ENCODE measurements around the gene DNER.

The DNER gene

GRCh38 chr2:229492034-229492433 is 222.3 kb downstream of the DNER start:
- TF ChIP-seq POLR2AphosphoS5 (IDR thresholded peaks at IDR 0.05; ENCODE audit: low read depth) (no peak), REST (IDR thresholded peaks at IDR 0.05; ENCODE audit: insufficient replicate concordance, low read depth) (no peak), CTCF (IDR thresholded peaks at IDR 0.05; ENCODE audit: insufficient read depth, low read length) (no peak), GABPA (IDR thresholded peaks at IDR 0.05; ENCODE audit: low read depth) (no peak)
- Histone ChIP-seq H3K4me3 (replicated peaks; ENCODE audit: insufficient read depth, low read length) (no peak overlapping the region), H3K27me3 (ENCODE audit: insufficient read depth, poor library complexity, severe bottlenecking) (no peaks in the 10 kb centered on the region), H3K27ac (replicated peaks) (no peak overlapping the region)
- no peak for DNase-seq (ENCODE audit: low read depth in 1 of 2, low spot score in 1 of 2)

GRCh38 chr2:229490167-229490566 is 224.2 kb downstream of the DNER start:
- H3K27me3 ChIP-seq (ENCODE audit: insufficient read depth, poor library complexity, severe bottlenecking) = no peaks in the 10 kb centered on the region
- TF ChIP-seq SPI1 (IDR thresholded peaks at IDR 0.05; ENCODE audit: borderline replicate concordance, low read depth) (no peak), GABPA (IDR thresholded peaks at IDR 0.05; ENCODE audit: low read depth) (no peak), REST (IDR thresholded peaks at IDR 0.05; ENCODE audit: insufficient replicate concordance, low read depth) (no peak), POLR2AphosphoS5 (IDR thresholded peaks at IDR 0.05; ENCODE audit: low read depth) (no peak), CTCF (IDR thresholded peaks at IDR 0.05; ENCODE audit: insufficient read depth, low read length) (no peak)
- no peak for DNase-seq (ENCODE audit: low read depth in 1 of 2, low spot score in 1 of 2)
- H3K4me3 ChIP-seq (replicated peaks; ENCODE audit: insufficient read depth, low read length) = no peak overlapping the region
- H3K27ac ChIP-seq (replicated peaks) = no peak overlapping the region

DNA sequence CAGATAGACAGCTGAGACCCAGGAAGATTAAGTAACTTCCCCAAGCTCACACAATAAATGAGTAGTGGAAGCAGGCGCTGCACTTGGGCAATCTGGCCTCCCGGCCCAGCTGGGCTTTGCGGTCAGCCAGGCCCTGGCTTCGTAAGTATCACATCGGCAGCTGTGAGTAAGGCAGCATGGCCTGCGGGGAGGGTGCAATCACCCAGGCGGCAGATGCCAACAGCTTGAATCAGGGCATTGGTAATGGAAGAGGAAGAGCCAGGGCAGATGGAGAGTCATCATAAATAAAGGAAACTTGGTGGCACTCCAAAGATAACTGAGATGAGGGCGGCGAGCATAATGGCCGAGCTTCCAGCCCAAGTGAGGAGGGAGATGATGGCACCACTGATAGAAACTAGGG is 225.3 kb downstream of the DNER start:
- H3K4me3 ChIP-seq (replicated peaks; ENCODE audit: insufficient read depth, low read length) = no peak overlapping the region
- TF ChIP-seq CTCF (IDR thresholded peaks at IDR 0.05; ENCODE audit: insufficient read depth, low read length) (no peak), POLR2AphosphoS5 (IDR thresholded peaks at IDR 0.05; ENCODE audit: low read depth) (no peak), REST (IDR thresholded peaks at IDR 0.05; ENCODE audit: insufficient replicate concordance, low read depth) (no peak), GABPA (IDR thresholded peaks at IDR 0.05; ENCODE audit: low read depth) (no peak), SPI1 (IDR thresholded peaks at IDR 0.05; ENCODE audit: borderline replicate concordance, low read depth) (no peak)
- H3K27me3 ChIP-seq (ENCODE audit: insufficient read depth, poor library complexity, severe bottlenecking) = no peaks in the 10 kb centered on the region
- DNase-seq (ENCODE audit: low read depth in 1 of 2, low spot score in 1 of 2) = peak in 1 of 2 experiments; percentile 12
- no peak overlapping the region for H3K27ac ChIP-seq (replicated peaks)
